ENCODE measurements around the gene GLYATL3.

DNA sequence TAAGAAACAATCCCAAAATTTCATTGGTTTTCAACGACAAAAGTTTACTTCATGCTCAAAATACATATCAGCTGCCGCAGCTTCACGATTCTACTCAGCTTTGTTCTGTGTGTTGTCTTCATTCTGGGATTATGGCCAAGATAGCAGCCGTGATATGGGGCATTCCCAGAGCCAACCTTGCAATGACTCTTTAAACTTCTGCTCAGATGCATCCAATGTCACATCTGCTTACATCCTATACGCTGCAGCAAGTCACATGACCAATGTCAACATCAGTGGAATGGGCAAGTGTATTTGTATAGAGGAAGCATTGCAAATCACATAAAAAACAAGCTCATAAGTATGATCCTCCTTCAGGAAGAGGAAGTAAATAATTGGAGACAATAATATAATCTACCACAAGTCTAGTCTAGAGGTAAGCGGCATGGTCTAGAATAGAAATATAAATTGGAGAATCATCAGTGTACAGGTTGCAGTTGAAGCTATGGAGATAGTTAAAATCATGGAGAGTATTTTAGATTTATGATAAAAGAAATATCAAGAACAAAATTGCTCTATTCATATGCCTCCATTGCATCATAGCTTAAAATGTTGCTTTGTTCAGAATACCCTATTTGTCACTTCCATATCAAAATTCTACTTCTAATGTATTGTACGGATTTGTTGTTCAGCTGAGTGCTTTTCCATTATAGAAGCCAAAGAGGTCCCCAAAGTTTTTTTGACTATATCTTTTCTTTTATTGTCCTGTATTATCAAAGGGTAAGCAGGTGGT, 43.5 kb downstream of the GLYATL3 start:
- TF ChIP-seq ZNF274 (IDR thresholded peaks at IDR 0.05; ENCODE audit: low read depth, low read length): no peak
- TF ChIP-seq YY1 (IDR thresholded peaks at IDR 0.05; ENCODE audit: insufficient read depth, insufficient read length): no peak
- TF ChIP-seq SUZ12 (IDR thresholded peaks at IDR 0.05; ENCODE audit: extremely low read depth, insufficient read depth, insufficient read length): no peak
